ENCODE results near the gene ZNF768.
"Not testable (repeated sequence)": the region's sequence is repeated elsewhere in the genome, so short reads cannot be mapped to it uniquely, and the experiment has no call there.

The ZNF768 gene

DNA sequence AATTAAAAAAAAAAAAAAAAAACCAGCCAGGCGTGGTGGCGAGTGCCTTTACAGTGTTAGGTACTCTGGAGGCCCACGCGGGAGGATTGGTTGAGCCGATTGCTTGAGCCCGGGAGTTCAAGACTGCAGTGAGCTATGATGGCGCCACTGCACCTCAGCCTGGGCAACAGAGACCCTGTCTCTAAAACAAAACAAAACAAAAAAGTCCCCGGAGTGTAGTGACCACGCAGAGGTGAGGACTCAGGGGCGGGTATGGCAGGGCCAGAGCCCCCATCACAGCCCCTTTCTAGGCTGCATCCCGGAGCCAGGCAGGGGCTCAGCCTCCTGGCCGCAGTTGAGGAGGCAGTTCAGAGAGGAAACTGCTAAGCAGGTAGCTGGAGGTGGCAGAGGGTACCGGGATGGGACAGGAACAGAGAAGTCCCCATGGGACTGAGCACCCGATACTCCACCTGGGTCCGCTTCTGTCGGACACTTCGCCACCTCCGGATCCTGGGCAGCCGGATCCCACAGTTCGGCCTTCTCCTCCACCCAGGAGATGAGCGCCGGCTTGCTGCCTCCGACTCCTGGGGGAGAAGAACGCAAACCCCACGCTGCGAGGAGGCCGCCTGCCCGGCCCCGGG is 7.5 kb upstream of the ZNF768 start:
- no peak for DNase-seq (ENCODE audit: low read depth in 4 of 4, low spot score in 1 of 4)

DNA sequence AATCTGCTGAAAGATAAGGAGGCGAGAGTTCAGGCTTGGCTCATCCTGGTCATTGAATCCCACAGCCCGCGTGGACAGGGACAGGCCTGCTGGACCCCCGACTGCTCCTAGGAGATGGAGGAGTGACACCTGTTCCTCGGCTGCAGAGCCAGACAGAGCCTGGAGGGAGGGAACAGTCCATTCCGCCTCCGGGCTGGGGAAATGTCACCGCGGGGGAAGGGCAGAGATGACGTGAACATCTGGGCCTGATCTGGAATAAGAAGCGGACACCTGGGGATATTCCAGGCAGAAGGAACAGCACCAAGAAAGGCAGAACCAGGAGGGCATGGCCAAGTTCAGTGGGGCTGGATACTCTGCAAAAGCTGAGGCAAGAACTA is 6.8 kb upstream of the ZNF768 start:
- DNase-seq (ENCODE audit: low read depth in 4 of 4, low spot score in 1 of 4) = no peak

DNA sequence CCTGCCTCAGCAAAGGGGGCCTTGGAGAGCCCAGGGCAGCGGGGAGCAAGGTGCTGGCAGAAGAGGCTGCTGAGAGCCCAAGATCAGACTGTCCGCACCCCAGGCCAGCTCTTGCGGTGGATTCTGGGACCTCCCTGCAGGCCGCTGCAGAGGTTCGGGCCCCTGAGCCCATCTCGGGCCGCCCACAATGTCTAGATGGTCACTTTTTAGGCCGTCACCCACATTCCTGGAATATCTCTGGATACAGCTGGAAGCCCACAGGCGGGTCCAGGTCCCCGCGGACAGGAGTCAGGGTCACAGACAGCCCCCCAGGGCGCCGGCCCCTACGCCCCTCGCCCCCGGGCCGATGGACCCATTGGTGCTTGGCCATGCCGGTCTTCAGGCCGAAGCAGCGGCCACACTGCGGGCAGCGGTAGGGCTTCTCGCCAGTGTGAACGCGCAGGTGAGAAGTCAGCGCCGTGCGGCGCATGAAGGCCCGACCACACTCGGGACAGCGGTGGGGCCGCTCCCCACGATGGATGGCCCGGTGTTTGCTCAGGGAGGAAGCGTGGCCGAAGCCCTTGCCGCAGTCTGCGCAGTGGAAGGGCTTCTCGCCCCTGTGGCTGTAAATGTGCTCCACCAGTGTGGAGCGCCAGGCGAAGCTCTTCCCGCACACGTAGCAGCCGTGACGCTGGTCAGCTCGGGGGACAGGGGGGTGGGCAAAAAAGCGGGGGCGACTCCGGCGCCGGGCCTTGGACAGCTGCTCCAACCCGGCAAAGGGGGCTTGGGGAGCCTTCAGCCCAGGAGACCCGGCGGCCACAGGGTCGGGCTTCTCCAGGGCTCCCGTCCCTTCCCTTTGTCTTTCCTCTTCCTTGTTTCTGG is 6.1 kb upstream of the ZNF768 start:
- DNase-seq (ENCODE audit: low read depth in 4 of 4, low spot score in 1 of 4) = no peak

DNA sequence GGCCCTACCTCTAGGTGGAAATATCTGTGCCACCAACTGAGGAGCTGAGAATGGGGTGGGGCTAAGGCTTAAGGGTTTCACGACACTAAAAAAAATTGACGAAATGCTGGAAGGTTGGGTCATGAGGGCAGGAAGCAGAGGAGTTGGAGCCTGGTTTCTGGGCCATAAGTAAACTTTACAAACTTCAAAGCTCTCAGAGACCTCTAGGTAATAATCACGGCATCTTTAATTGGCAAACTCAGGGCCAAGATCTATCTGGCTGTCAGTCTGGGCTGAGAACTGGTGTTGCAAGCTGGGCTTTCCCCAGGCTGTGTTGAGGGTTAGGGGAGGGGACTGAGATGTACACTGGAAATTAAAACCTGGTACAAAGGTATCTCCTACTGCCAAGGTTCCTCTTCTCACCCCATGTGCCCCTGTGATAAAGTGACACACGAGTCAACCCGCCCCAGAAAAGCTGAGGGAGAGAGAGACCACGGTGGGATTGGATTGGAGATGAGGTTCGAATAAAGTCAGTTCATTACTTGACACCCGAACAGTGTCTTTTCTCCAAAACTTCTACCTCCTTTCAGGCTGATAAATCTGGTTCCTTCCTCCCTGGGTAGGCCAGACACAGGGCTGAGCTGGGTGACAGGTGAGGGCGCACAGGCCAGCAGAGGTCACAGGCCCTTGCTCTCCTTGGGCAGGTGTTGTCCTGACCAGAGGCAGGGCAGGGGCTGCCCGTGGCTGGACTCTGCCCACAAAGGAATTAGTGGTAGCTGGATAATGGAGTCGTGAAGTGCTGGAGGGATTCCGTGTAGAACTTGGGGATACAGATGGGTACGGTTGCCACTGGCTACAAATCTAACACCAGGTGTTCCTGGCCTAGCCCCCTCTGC is 4.0 kb upstream of the ZNF768 start:
- no peak for DNase-seq (ENCODE audit: low read depth in 4 of 4, low spot score in 1 of 4)

DNA sequence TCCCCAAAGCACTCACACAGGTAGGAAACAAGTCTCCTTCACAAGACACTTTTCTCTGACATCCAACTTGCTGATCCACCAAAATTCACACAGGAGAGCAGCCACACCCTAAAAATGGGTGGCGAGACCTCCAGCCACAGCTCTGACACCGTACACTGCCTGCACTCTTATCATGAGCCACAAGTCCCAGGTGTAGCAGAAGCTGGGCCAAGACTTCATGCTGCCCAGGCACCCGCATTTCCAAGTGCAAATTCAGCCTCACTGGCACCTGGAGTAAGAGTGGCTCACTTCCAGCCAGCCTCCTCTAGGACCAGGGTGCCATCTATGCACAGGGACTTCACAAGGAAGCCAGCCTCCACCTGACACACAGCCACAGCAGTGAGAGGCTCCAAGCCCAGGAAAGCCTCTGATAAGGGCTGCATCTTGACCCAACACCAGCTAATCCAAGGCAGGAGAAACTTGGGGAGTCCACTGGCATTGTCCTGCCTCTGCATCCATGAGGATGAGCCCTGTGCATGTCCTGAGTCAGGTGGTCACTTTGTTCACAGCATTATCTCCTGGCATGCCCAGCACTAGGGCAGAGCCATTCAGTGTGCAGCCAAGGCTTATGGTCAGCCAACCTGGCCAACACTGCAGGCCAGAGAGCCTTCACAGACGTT is 2.6 kb upstream of the ZNF768 start:
- DNase-seq (ENCODE audit: low read depth in 4 of 4, low spot score in 1 of 4) = no peak

DNA sequence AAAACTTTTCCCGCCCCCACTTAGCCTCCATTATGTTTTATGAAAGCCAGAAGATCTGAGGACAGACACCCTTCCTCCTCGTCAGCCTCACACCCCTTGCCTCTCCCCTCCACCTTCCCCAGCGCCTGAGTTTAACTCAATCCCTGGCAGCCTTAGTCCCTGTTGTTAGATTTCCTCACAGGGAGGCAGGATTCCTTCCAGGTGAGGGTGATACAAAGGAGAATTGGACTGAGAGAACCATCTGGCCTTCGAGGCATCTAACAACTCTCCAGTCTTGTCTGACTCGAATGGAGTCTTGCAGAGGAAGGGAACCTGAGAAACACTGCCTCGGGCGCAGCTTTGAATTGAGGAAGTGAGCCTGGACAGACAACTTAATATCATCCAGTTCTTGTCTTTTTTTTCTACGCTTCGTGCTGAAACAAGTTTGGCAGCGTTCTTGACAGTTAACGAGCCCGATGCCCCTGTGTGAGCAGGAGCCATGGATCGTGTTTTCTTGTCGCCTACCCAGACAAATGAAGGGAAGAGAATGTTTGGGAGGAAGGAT is 1.3 kb upstream of the ZNF768 start:
- no peak for DNase-seq (ENCODE audit: low read depth in 4 of 4, low spot score in 1 of 4)

DNA sequence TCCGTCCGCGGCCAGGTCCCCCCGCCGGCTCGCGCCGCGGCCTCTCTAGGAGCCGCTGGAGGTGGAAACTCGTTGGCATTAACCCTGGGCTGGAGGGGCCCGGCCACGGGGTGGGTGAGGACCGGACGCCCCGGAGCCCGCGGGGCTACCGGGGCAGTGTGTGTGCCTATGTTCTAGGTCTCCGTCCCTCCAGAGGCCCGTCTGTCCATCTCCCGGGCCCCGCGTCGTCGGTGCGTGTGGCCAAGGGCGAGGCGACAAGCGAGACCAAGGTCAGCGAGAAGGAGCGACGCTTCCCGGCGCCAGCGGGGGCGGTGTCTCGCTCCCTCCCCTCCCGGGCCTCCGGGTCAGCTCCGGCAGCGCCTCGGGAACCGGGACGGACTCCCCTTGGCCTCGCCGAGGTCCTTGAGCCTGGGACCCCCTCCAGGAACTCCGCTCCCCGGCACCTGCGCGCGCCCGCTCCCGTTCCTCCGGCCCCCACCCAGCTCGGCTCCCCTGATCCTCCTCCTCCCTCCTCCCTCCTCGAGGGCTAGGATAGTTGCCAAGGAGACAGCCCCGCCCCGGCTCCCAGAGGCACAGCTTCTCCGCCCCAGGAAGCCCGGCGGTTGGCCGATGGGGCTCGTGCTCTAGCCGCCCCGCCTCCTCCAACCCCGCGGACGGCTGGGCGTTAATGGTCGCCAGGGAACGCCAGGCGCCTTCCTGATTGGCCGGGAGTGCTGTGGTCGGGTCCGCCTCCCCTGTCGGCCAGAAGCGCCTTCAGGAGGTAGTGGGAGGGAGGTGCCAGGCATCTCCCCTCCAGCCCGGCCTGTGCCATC is 663 bp upstream of the ZNF768 start:
- DNase-seq (ENCODE audit: low read depth in 4 of 4, low spot score in 1 of 4) = peak; percentile 72 to 98 (median 84)

DNA sequence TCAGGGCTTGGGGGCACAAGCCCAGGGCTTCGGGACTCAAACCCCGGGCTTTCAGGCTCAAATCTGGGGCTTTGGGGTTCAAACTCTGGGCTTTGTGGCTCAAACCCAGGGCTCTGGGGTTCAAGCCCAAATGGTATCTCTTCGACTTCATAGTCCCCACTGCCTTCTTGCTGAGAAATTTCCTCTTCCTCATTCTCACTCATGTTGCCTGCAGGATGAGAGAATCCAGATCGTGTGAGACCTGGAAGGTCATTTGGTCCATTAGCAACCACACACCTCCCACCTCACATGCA is 576 bp downstream of the ZNF768 start:
- no peak for DNase-seq (ENCODE audit: low read depth in 4 of 4, low spot score in 1 of 4)

DNA sequence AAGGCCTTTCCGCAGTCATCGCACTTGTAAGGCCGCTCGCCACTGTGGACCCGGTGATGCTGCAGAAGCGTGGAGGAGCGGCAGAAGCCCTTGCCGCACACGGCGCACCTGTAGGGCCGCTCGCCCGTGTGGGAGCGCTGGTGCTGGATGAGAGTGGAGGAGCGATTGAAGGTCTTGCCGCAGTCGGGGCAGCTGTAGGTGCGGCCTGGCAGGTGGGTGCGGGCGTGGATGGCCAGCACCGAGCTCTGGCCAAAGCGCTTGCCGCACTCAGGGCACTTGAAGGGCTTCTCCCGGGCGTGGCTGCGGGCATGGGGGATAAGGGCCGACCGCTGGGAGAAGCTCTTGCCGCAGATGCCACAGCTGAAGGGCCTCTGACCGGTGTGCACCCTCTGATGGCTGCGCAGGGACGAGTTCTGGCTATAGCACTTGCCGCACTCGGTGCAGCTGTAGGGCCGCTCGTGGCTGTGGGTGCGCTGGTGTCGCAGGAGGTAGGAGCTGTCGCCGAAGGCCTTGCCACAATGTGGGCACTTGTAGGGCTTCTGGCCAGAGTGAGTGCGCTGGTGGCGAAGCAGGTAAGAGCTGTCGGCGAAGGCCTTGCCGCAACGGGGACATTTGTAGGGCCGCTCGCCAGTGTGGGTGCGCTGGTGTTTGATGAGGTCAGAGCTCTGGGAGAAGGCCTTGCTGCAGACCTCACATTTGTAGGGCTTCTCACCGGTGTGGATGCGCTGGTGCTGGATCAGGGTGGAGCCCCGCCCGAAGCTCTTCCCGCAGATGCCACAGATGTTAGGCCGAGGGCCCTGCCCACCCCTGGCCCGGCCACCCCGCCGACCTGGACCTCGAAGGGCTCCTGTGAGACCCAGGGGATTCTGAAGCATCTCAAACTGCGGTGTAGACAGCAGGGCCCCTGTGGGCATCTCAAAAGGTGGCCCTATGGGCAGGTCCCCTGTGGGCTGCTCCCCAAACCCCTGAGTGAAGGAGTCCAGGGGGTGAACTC is 1.5 kb downstream of the ZNF768 start:
- DNase-seq (ENCODE audit: low read depth in 4 of 4, low spot score in 1 of 4) = no peak

DNA sequence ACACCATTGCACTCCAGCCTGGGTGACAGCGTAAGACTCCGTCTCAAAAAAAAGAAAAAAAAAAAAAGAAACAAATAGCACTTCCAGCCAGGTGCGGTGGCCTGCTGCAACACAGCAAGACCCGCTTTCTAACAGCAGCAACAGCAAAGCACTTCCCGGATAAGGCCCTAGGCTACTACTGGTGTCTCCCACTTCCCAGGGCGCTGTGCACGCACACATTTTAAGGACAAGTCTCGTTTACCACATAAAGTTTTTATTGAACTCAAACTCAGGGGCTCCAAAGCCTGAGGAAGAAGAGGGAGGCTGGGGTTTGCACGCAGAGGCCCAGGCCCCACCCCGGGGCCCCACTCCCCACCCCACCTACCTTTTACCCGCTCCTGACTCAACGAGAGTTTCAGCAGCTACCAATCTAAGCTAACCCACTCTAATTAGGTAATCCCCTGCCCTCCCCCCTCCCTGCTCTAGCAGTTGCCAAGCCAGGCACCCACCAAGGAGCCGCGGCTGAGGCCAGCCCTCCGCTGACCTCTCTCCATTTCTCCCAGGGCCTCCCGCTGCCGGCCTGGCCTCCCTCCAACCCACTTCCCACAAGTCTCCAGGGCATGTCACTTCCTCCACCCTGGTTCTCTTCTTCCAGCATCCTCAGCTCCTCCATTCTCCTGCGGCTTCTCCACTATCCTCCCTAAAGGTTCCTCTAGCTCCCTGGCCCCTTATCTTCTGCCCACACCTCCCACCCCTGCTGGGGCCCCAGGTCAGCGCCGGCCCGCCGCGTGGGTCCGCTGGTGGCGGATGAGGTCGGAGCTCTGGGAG is 2.4 kb downstream of the ZNF768 start:
- no peak for DNase-seq (ENCODE audit: low read depth in 4 of 4, low spot score in 1 of 4)

DNA sequence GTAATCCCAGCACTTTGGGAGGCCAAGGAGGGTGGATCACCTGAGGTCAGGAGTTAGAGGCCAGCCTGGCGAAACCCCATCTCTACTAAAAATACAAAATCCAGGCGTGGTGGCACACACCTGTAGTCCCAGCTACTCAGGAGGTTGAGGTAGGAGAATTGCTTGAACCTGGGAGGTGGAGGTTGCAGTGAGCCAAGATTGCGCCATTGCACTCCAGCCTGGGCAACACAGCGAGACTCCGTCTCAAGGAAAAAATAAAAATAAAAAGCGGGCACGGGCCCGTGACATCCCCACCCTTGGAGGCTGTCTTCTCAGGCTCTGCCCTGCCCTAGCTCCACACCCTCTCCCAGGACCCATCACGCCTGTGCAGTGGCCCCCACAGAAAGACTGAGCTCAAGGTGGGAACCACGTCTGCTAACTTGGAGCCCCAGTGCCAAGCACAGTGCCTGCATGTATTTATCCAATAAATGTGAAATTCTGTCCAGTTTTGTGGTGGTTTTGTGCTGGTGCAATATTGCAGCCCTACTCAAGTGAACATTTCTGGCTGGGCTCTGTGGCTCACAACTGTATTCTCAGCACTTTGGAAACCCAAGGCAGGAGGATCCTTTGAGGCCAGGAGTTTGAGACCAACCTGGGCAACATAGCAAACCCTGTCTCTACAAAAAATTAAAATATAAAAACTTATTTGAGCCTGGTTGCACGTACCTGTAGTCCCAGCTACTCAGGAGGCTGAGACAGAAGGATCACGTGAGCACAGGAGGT is 3.5 kb downstream of the ZNF768 start:
- DNase-seq (ENCODE audit: low read depth in 4 of 4, low spot score in 1 of 4) = not testable (repeated sequence)

DNA sequence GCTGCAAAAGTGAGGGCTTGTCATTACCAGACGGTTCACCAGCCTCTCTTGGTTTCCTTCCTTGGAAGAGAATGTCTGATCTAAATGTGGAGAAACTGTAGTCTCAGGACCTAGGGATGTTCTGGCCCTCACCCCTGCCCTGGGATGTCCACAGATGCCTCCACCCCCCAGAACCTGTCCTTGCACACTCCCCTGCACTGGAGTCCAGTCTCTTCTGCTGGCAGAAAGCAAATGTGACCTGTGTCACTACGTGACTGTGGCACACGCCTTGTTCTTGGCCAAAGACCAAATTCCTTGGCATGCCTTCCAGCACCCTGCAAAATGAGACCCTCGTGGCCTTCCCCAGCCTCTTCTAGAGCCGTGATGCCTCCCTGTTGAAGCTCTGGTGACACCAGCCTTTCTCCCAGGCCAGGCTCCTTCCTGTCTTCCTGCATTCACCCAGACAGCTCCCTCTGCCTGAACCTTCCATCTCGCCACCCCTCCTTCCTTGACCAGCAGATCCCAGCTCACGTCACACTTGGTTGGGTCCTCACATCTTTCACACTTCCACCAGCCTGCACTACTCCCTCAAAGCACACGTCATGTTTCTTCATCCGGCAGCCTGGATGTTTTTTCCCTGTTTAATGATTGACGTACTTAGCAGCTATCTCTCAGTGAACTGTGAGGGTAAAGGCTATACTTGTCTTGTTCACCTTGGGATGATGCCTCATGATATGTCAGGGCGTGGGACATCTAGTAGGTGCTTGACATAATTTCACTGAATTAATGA is 4.3 kb downstream of the ZNF768 start:
- no peak for DNase-seq (ENCODE audit: low read depth in 4 of 4, low spot score in 1 of 4)

DNA sequence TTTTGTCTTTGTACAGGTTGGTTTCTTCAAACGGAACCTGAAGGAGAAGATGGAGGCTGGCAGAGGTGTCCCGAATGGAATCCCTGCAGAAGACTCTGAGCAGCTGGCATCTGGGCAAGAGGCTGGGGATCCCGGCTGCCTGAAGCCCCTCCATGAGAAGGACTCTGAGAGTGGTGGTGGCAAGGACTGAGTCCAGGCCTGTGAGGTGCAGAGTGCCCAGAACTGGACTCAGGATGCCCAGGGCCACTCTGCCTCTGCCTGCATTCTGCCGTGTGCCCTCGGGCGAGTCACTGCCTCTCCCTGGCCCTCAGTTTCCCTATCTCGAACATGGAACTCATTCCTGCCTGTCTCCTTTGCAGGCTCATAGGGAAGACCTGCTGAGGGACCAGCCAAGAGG is 4.9 kb downstream of the ZNF768 start:
- DNase-seq (ENCODE audit: low read depth in 4 of 4, low spot score in 1 of 4) = no peak

DNA sequence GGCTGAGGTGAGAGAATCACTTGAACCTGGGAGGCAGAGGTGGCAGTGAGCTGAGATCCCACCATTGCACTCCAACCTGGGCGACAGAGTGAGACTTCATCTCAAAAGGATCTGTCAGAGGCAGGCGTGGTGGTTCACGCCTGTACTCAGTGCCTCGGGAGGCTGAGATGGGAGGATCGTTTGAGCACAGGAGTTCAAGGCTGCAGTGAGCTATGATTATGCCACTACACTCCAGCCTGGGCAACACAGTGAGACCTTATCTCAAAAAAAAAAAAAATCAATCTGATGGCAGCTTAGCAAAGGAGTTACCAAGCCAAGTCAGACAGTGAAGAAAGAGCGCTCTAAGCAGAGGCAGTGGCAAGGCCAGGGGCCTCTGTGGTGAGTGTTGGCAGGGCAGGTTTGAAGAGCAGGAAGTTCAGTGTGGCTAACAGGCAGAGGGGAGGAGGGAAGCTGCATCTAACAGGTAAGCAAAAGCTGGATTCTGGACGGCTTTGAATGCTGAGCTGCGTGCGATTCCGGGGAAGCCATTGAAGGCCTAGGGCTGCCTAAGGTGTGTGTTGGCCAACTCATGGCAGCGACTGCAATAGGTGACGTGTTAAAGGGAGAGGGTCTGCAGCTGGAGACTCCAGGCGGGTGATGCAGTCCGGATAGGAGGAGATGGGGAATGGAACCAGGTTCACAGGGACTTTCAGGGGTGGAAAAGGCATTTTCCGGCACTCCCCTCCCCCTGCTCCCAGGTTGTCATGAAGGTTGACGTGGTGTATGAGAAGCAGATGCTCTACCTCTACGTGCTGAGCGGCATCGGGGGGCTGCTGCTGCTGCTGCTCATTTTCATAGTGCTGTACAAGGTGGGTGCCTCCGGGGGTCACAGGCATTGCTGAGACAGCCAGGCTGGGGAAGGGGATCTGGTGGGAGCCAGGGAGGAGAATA is 7.0 kb downstream of the ZNF768 start:
- no peak for DNase-seq (ENCODE audit: low read depth in 4 of 4, low spot score in 1 of 4)

DNA sequence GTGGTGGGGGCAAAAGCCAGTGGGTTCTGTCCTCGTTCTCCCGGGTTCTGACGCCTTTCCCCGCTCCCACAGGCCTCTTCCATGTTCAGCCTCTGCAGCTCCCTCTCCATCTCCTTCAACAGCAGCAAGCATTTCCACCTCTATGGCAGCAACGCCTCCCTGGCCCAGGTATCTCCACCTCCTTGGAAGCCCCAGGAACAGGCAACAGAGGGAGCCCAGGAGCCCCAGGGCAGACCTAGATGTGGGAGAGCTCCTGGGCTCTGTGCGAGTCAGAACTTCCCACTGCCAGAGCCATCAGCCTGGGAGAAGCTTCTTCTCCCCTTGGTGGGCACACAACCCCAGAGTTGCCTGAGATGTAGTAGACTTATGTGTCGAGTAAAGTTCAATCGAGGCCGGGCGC is 7.8 kb downstream of the ZNF768 start:
- no peak for DNase-seq (ENCODE audit: low read depth in 4 of 4, low spot score in 1 of 4)

DNA sequence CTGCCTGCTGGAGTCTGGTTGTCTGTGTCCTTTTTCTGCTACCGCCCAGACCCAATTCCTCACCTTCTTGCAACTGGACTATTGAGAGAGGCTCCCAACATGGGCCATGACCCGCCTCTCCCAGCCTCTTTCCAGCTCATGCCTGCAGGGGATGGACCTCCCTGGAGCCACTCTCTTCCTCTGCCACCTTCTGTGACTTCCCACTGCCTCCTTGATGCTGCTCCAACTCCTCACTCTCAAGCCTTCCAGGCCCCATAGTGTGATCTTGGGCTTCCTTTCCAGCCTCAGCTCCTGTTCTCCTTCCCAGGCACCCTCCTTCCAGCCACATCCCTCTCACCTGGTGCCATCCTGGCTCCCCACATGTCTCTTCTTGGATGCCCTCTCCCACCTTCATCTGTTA is 11.1 kb downstream of the ZNF768 start:
- no peak for DNase-seq (ENCODE audit: low read depth in 4 of 4, low spot score in 1 of 4)

All from stimulated activated CD4-positive, alpha-beta T cell treated with anti-CD3 and anti-CD28 coated beads, Interleukin-1b, Interleukin-23, amount 100 ng/mL, for 24 hours (primary cell).